GM19239 (cell line): ENCODE results near the gene REPIN1.

Source experiments
- DNase-seq: peaks from one replicate; pipeline ENCODE4 v3.0.0; 2011; ENCODE audit warnings: low spot score; ENCODE audit not compliant: insufficient read length
- FAIRE-seq: peaks from 2 replicates; lab custom pipeline; 2011; peaks lifted over from hg19 to GRCh38; lab: Jason Lieb, UNC

Gene REPIN1

GRCh38 chr7:150368096-150368883 lies at the start of gene REPIN1:
REPIN1 (plus strand) TSS chr7:150368822; CDS start chr7:150369712, 890 bp downstream.
- DNase-seq = peak; percentile 89
- FAIRE-seq = peak; percentile 81

- FAIRE-seq (no peak), DNase-seq (no peak)
Observed at GRCh38 chr7:150321788-150322113, 46.9 kb upstream of the REPIN1 start.

- peak; percentile 35 for FAIRE-seq
- DNase-seq = no peak
Observed at GRCh38 chr7:150322114-150322832, 46.3 kb upstream of the REPIN1 start.

- DNase-seq (peak; percentile 57), FAIRE-seq (peak; percentile 81)
Observed at GRCh38 chr7:150322833-150323681, 45.6 kb upstream of the REPIN1 start, which contains the start of the genes ACTR3C and LRRC61. ACTR3C (minus strand) TSS chr7:150323545; CDS start chr7:150295296, 28,249 bp downstream. LRRC61 (plus strand) TSS chr7:150323355; CDS start chr7:150336862, 13,507 bp downstream.

DNA sequence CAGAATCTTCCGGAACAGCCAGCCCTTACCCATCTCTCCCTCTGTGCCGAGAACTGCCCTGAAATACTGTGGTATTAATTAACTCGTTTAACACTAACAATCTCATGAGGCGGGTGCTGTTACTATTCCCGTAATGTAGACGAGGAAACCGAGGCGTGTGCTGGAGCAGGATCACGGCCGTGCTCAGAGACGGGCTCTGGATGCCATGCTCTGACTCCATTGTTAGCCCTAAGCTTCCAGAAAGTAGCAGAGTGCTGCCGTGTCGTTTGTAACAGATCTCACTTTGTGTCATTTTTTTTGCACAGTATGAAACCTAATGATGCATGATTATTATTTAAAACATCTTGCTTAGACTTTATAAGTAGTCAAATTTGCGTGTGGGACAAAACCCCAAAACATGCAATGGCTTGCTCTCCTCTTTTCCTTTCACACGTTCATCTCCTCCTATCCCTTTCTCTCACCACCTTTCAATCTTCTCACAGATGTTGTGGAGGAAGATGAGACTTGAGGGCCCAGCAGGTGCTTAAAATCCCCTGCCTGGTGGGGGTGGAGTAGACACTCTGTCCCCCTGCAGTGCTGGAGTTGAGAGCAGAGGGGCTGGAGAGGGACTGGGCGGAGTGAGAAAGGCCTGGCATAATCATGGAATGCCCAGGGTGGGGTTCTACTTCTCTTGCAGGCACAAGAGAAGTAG lies 44.8 kb upstream of the REPIN1 start:
- peak; percentile 68 for FAIRE-seq
- DNase-seq = no peak

DNA sequence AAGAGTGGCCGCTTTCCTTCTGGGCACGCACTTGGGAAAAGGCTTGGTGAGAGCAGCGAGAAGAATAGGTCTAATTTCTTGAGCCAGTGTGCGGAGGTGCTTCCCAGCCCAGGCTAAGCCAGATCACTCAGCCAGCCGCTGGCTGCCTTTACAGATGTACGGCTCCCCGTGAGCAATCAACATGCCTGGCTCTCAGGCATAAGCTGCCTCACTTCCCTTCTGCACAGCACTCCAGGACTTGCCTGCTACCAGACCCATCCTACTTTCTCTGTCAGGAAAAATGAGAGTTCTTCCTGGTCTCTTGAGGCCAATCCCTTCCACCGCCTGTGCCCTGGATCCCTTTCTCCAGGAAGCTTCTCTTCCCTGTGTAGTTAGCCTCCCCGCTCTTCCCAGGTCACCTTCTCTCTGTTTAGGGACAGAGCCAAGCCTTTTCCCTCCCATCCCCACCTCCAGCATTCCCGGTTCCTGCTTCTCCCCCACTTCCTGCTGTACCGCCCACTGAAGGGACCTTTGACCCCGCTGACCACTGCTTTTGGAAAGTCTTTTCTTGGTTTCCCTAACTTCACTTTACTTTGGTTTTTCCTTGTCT lies 44.2 kb upstream of the REPIN1 start:
- DNase-seq (no peak), FAIRE-seq (no peak)

GRCh38 chr7:150325110-150325611 lies 43.5 kb upstream of the REPIN1 start:
- FAIRE-seq = no peak

GRCh38 chr7:150325901-150326300 lies 42.7 kb upstream of the REPIN1 start:
- DNase-seq (no peak), FAIRE-seq (no peak)

More at GRCh38 chr7:150325110-150325611, 43.5 kb upstream of the REPIN1 start:
- DNase-seq = no peak

DNA sequence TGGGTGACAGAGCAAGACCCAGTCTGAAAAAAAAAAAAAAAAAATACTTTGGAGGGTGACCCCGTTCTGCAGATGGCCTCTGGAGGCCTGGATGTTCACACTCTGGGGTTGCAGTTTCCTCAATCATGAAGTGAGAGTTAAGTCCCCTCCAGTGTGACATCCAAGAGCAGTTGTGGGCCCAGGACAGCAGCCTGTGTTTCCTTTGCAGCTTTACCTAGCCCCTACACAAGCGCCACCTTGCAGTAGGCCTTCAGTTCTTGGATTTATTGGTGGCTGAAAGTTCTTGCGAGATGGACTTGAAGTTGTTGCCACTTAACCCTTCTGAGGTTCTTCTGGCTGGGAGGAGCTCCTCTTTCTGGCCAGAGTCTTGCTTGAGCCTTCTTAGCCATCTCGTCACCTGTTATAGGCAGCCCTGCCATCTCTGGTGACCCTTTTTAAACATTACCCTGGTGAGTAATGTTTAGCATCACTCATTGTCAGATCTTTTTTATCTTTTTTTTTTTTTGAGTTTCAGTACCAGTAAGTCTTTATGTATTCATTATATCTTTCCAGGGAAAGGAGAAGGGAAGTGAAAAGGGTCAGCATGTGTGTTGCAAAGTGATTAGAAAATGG lies 41.9 kb upstream of the REPIN1 start:
- DNase-seq = no peak
- FAIRE-seq = no peak

DNA sequence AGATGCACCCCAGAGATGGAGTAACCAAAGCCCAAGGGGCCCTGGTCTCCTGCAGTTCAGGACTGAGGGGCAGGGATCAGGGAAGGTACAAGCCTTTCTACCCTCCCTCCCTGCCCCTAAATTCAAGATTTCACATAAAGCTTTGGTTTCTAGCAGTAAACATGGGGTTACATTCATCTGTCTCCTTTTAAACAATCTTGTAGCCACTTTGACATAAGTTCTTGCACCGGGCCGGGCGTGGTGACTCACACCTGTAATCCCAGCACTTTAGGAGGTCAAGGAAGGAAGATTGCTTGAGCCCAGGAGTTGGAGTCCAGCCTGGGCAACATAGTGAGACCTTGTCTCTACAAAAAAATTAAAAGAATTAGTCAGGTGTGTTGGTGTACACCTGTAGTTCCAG lies 41.3 kb upstream of the REPIN1 start:
- no peak for FAIRE-seq
- DNase-seq = no peak

DNA sequence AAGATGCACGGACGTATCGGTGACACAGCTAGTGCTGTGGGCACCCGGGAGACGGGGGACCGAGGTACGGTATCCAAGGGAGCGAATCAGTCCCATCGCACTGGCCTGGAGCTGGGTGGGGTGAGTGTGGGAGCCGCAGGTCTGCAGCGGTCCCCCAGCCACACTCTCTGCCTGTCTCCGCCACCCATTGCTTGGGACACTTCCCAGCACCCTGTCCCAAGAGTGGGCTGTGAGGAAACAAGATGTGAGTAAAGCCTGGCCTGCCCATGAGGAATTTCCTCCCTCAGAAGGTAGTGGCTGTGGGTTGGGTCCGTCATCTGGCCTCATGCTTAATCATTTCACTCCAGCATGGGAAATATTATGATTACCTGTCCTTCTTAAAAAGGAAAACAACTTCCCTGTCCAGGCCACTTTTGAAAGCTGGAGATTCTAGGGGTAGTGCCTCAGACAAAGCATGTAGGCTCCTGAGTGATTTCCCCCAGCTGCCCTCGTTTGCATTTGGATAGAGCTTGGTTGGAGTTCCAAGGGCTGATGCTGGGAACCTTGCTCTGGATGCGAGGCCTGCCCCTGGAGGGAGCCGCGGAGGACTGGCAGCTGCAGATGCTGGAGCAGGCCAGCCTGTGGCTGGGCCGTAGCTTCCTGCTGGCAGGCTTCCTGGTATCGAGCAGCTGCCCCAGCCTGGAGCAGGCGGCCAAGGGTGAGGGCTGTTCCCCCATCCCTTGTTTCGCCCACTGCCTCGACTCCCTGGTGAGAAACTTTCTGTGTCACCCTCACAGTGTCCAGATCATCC lies 39.1 kb upstream of the REPIN1 start:
- no peak for DNase-seq
- no peak for FAIRE-seq

DNA sequence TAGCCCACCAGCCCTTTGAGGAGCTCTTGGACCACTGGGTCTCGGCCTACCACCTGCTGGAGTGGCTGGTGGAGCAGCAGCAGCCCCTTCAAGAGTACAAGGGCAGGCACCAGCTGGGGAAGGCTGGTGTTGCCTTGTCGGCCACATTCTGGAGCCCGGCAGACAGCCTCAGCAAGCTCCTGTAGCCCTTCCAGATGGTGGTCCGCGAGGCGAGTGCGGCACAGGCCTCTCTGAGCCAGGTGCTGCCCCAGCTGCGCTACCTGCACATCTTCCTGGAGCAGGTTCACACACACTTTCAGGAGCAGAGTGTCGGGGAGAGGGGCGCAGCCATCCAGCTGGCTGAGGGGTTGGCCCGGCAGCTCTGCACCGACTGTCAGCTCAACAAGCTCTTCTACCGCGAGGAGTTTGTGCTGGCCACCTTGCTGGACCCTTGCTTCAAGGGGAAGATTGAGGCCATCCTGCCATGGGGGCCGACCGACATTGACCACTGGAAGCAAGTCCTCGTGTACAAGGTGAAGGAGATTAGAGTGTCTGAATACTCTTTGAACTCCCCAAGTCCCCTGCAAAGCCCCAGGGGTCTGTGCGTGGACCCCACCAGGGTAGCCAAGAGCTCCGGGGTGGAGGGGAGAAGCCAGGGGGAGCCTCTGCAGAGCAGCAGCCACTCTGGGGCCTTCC lies 38.3 kb upstream of the REPIN1 start:
- FAIRE-seq = no peak
- no peak for DNase-seq

GRCh38 chr7:150332852-150333635 lies 35.6 kb upstream of the REPIN1 start:
- DNase-seq (no peak), FAIRE-seq (no peak)

DNA sequence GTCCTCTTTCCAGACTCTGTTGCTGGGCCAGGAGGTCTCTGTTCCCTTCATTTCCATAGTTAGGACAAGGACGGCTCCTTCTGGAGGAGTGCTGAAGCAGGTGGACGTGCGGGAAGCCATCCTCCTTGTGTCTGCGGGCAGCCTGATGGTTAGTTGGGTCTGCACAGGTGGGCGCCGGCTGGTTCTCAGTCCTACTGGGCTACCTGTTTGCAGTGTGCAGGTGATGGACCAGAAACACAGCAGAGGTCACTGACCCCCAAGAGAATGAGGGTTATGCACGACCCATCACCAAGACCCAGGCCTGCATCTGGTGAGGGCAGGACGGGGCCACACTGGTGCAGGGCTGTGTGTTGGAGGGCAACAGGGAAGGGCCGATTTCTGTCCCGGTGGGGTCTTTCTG lies 35.0 kb upstream of the REPIN1 start:
- no peak for DNase-seq
- FAIRE-seq = no peak

DNA sequence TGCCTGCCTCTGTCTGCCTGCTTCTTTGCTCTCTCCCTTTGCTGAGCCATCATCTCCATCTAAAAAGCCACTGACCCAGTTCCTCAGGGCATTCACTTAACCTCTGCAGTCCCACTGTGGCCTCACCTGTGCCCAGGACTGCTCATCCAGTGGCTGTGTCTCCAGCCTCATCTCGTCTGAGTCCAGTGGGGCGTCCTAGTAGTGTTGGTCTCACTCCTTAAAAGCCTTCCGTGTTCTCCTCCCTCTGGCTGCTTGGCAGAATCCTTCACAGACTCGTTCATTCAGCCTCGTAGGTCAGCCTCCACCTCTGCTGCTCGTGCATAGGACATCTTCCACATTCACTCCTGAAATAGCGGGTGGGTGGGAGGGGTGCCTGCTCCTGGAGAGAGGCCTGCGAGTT lies 34.5 kb upstream of the REPIN1 start:
- FAIRE-seq (no peak), DNase-seq (no peak)

DNA sequence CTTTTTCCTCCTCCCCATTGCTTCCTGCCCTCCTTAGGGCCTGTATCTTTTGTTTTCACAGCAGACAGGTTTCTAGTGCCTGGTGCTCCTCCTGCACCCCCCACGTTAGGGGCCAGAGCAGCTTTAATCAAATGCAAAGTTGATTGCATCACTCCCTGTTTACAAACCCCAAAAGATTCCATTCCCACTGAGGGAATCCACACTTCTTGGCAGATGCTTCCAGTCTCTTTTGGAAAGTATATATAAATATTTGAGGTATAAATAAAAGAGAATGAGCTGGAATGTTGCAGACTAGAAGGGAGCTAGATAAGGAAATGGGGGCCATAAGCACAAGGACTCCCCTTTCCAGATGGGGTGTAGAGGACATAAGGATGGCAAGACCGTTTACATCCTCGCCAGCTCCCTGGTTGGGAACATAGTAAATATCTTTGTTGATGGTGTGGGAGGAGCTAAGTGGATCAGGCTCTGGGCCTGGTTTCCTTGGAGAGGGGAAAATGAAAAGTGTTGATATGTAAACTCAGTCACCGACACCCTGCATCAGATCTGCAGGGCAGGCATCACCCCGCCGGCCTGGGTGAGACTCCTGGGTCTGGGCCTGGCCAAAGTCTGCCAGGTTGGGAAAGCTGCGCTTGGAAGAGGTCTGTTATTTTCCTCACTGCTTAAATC lies 33.4 kb upstream of the REPIN1 start:
- no peak for FAIRE-seq
- DNase-seq = no peak

- no peak for FAIRE-seq
- DNase-seq = no peak
Observed at GRCh38 chr7:150335774-150336112, 32.9 kb upstream of the REPIN1 start.
